HG03060 (cell line): ENCODE data around the gene SLAMF9.

Source experiments
- ATAC-seq: cut with Tn5 transposase; IDR thresholded peaks from one replicate; pipeline ENCODE4 v1.9.1; 2021; ENCODE audit warnings: low read depth, moderate number of reproducible peaks; ENCODE audit not compliant: unreplicated experiment

The SLAMF9 gene

GRCh38 chr1:159947942-159948341 lies 6.1 kb downstream of the SLAMF9 start:
- no peak for ATAC-seq

GRCh38 chr1:159946242-159947187 lies 7.5 kb downstream of the SLAMF9 start:
- ATAC-seq: no peak

GRCh38 chr1:159945483-159946241 lies 8.4 kb downstream of the SLAMF9 start, which contains the start of gene IGSF9:
TSS of gene IGSF9 (minus strand) at chr1:159945613. CDS start at chr1:159943454, 2,159 bp downstream.
- ATAC-seq: no peak

- no peak for ATAC-seq
Measured at GRCh38 chr1:159944623-159945455, 9.2 kb downstream of the SLAMF9 start.

GRCh38 chr1:159943908-159944622 lies 10.0 kb downstream of the SLAMF9 start:
- ATAC-seq: no peak

- ATAC-seq: no peak
Measured at GRCh38 chr1:159943278-159943640, 10.8 kb downstream of the SLAMF9 start.

- no peak for ATAC-seq
Measured at GRCh38 chr1:159942632-159943277, 11.3 kb downstream of the SLAMF9 start.

GRCh38 chr1:159941591-159942560 lies 12.2 kb downstream of the SLAMF9 start:
- no peak for ATAC-seq

- ATAC-seq: no peak
Measured at GRCh38 chr1:159941141-159941540, 12.9 kb downstream of the SLAMF9 start.

- no peak for ATAC-seq
Measured at GRCh38 chr1:159940006-159940620, 13.9 kb downstream of the SLAMF9 start.

- no peak for ATAC-seq
Measured at GRCh38 chr1:159939678-159940002, 14.4 kb downstream of the SLAMF9 start.

GRCh38 chr1:159938905-159939677 lies 14.9 kb downstream of the SLAMF9 start:
- ATAC-seq: no peak

GRCh38 chr1:159938211-159938852 lies 15.7 kb downstream of the SLAMF9 start:
- ATAC-seq: no peak

GRCh38 chr1:159937054-159937750 lies 16.8 kb downstream of the SLAMF9 start:
- no peak for ATAC-seq

GRCh38 chr1:159936273-159936904 lies 17.6 kb downstream of the SLAMF9 start:
- ATAC-seq: no peak
